ENCODE measurements around the gene CA14. TPM values are rescaled to one million over a fixed set of nuclear protein-coding genes. Genes with fewer than 3 reads are reported as not detected.

The CA14 gene
- total RNA-seq, 1 experiment from 2014 or later: 2.0 TPM

DNA sequence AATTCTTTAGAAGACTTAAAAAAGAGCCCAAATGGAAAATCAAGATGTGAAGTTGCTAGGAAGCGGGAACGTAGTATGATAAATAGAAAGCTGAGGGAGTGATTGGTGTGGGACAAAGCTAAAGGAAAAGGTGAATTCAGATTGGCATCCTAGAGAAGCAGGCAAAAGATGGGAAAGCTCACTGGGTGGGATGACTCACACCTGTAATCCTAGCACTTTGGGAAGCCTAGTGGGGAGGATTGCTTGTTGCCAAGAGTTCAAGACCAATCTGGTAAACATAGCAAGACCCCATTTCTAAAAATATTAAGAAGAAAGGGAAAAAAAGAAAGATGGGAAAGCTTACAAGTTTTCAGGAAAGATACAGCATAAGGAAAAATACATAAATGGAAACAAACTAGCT, 37.9 kb downstream of the CA14 start:
- H3K9me3 ChIP-seq (ENCODE audit: low read depth, low read length, poor library complexity, severe bottlenecking): no peaks in the 10 kb centered on the region
- no peaks in the 10 kb centered on the region for H3K27me3 ChIP-seq (replicated peaks; ENCODE audit: insufficient read depth, low read depth, low read length, poor library complexity)
- intact Hi-C loops (cut with micrococcal nuclease; ENCODE audit: unreplicated experiment): no loop called here
- POLR2A ChIA-PET (ENCODE audit: low non-redundant PET): no interaction called here
- no peak for DNase-seq (ENCODE audit: low spot score)
- BruUV-seq (replicated peaks): TSS peak; percentile 26
- peaks cover 20% of the 10 kb centered on the region for H3K4me1 ChIP-seq (ENCODE audit: insufficient read depth, low read length, poor library complexity, severe bottlenecking)
- TF ChIP-seq, protein P1, sequence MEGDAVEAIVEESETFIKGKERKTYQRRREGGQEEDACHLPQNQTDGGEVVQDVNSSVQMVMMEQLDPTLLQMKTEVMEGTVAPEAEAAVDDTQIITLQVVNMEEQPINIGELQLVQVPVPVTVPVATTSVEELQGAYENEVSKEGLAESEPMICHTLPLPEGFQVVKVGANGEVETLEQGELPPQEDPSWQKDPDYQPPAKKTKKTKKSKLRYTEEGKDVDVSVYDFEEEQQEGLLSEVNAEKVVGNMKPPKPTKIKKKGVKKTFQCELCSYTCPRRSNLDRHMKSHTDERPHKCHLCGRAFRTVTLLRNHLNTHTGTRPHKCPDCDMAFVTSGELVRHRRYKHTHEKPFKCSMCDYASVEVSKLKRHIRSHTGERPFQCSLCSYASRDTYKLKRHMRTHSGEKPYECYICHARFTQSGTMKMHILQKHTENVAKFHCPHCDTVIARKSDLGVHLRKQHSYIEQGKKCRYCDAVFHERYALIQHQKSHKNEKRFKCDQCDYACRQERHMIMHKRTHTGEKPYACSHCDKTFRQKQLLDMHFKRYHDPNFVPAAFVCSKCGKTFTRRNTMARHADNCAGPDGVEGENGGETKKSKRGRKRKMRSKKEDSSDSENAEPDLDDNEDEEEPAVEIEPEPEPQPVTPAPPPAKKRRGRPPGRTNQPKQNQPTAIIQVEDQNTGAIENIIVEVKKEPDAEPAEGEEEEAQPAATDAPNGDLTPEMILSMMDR (conservative IDR thresholded peaks at IDR 0.05; ENCODE audit: low read depth, low read length): no peak
- no peak for TF ChIP-seq EZH2 (IDR thresholded peaks at IDR 0.05; ENCODE audit: borderline replicate concordance, low read depth, low read length, poor library complexity, severe bottlenecking)
- peaks cover 37% of the 10 kb centered on the region for H3K36me3 ChIP-seq (ENCODE audit: insufficient read depth, low read length, poor library complexity, severe bottlenecking)
- no peak overlapping the region for H3K27ac ChIP-seq (ENCODE audit: low read depth, low read length, poor library complexity, severe bottlenecking)
- CTCF ChIA-PET: no interaction called here
- H3K4me3 ChIP-seq (ENCODE audit: low read depth, low read length, poor library complexity, severe bottlenecking): no peak overlapping the region

DNA sequence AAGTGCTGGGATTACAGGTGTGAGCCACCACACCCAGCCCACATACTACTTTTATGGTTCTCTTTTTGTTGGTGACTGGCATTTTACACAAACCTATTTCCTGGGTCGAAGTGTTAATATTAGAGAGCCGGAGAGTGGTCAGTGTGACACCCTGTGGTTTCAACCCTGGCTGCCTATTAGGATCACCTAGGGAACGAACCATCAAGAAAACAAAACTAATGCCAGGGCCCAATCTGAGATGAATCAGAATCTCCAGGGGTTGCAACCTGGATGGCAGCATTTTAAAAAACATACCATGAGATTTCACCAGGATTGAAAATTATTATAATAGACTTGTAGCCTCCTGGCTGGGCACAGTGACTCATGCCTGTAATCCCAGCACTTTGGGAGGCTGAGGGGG, 42.1 kb downstream of the CA14 start:
- no TSS peak for BruUV-seq (replicated peaks)
- no peak overlapping the region for H3K27ac ChIP-seq (ENCODE audit: low read depth, low read length, poor library complexity, severe bottlenecking)
- no peaks in the 10 kb centered on the region for H3K9me3 ChIP-seq (ENCODE audit: low read depth, low read length, poor library complexity, severe bottlenecking)
- intact Hi-C loops (cut with micrococcal nuclease; ENCODE audit: unreplicated experiment): no loop called here
- H3K36me3 ChIP-seq (ENCODE audit: insufficient read depth, low read length, poor library complexity, severe bottlenecking): peaks cover 62% of the 10 kb centered on the region
- no peaks in the 10 kb centered on the region for H3K27me3 ChIP-seq (replicated peaks; ENCODE audit: insufficient read depth, low read depth, low read length, poor library complexity)
- peaks cover 8% of the 10 kb centered on the region for H3K4me1 ChIP-seq (ENCODE audit: insufficient read depth, low read length, poor library complexity, severe bottlenecking)
- H3K4me3 ChIP-seq (ENCODE audit: low read depth, low read length, poor library complexity, severe bottlenecking): no peak overlapping the region
- CTCF ChIA-PET: no interaction called here
- TF ChIP-seq EZH2 (IDR thresholded peaks at IDR 0.05; ENCODE audit: borderline replicate concordance, low read depth, low read length, poor library complexity, severe bottlenecking): no peak
- TF ChIP-seq, protein P1 (conservative IDR thresholded peaks at IDR 0.05; ENCODE audit: low read depth, low read length): no peak
- POLR2A ChIA-PET (ENCODE audit: low non-redundant PET): no interaction called here
- no peak for DNase-seq (ENCODE audit: low spot score)

DNA sequence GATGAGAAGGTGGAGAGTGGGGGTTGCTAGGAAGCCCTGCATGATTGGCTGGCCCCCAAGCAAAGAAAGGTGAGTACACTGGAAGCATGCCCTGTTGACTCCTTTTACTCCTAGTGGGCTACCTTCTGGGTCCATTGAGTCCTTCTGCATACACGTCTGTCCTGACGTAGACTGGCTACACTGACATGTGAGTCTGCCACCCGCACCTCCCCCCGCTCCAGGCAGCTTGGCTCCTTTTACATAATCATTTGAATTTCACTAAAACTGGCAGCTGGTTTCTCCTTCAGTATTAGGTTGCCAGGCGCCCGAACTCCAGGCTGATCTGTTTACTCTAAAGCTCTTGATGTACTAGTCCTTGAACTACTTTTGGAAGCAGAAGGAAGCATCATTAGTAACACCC, 44.8 kb downstream of the CA14 start:
- H3K4me1 ChIP-seq (ENCODE audit: insufficient read depth, low read length, poor library complexity, severe bottlenecking): no peaks in the 10 kb centered on the region
- no peak overlapping the region for H3K27ac ChIP-seq (ENCODE audit: low read depth, low read length, poor library complexity, severe bottlenecking)
- no TSS peak for BruUV-seq (replicated peaks)
- ChIA-PET CTCF (no interaction called here), POLR2A (ENCODE audit: low non-redundant PET) (no interaction called here)
- no peak for TF ChIP-seq EZH2 (IDR thresholded peaks at IDR 0.05; ENCODE audit: borderline replicate concordance, low read depth, low read length, poor library complexity, severe bottlenecking)
- TF ChIP-seq, protein P1 (conservative IDR thresholded peaks at IDR 0.05; ENCODE audit: low read depth, low read length): no peak
- H3K27me3 ChIP-seq (replicated peaks; ENCODE audit: insufficient read depth, low read depth, low read length, poor library complexity): no peaks in the 10 kb centered on the region
- no peak for DNase-seq (ENCODE audit: low spot score)
- no peak overlapping the region for H3K4me3 ChIP-seq (ENCODE audit: low read depth, low read length, poor library complexity, severe bottlenecking)
- peaks cover 47% of the 10 kb centered on the region for H3K36me3 ChIP-seq (ENCODE audit: insufficient read depth, low read length, poor library complexity, severe bottlenecking)
- intact Hi-C loops (cut with micrococcal nuclease; ENCODE audit: unreplicated experiment): no loop called here
- no peaks in the 10 kb centered on the region for H3K9me3 ChIP-seq (ENCODE audit: low read depth, low read length, poor library complexity, severe bottlenecking)

Data from A673 (cell line).